NT2/D1 (cell line): ENCODE results near the gene KSR1.

ENCODE experiments used
- SUZ12 ChIP-seq: IDR thresholded peaks from 2 replicates; pipeline ENCODE4 v1.6.1; 2011; ENCODE audit not compliant: insufficient read length, insufficient read depth; ENCODE audit errors: extremely low read depth
- YY1 ChIP-seq: IDR thresholded peaks from 2 replicates; pipeline ENCODE4 v1.6.1; 2011; ENCODE audit not compliant: insufficient read length, insufficient read depth
- ZNF274 ChIP-seq: IDR thresholded peaks from 2 replicates; pipeline ENCODE4 v1.6.1; 2011; ENCODE audit warnings: mild to moderate bottlenecking, low read depth, low read length

- TF ChIP-seq YY1: no peak
- TF ChIP-seq ZNF274: no peak
- no peak for TF ChIP-seq SUZ12
These were observed 85.2 kb downstream of the KSR1 start for GRCh38 chr17:27541301-27542023.
